Astrocyte of the cerebellum (primary cell): ENCODE results near the gene CBLB.

ENCODE experiments used
- DNase-seq: peaks from one replicate; pipeline ENCODE4 v3.0.0-alpha.2; 2011; ENCODE audit warnings: low read depth
- H3K4me3 ChIP-seq: 2 replicates; pipeline ENCODE4 v1.5.1; 2011; ENCODE audit warnings: mild to moderate bottlenecking, low read depth, low read length, moderate library complexity
- CTCF ChIP-seq: IDR thresholded peaks from 2 replicates; pipeline ENCODE4 v1.5.1; 2012; ENCODE audit warnings: low read length, low read depth, moderate library complexity, mild to moderate bottlenecking; ENCODE audit errors: missing control alignments
- in situ Hi-C: cut with HindIII; loops from 2 replicates; pipeline ENCODE4 v1.10.0; 2017; ENCODE audit warnings: low sequenced_read_pairs

Gene CBLB

DNA sequence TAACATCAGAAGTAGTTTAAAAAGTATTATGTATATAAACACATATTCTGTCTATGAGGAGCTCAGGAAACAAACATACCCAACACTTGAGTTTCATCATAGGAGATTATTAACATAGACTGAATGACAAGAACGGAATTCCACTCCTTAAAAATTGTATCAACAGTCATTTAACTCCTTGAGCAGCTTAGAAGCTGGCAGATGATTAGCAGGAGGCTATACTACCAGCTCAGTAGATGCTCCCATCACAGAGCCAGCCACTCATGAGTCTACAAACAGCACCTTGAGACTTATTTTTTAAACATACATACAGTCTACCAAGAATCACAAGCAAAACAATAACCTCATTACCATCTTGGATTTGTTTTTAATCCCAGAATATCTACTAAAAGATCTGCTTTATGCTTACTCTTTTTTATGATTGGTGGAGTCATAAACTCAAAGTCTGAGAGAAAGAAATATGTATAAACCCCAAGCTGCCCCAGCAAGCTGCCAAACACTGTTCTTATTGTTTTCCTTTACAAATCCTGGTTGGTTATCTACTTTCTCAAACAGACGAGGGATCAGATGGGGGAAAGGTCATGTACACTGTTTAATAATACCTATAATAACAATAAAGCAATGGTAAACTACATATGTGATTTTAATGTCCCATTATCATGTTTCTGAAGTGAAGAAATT is 59.5 kb downstream of the CBLB start:
- H3K4me3 ChIP-seq: no peak overlapping the region
- no peak for DNase-seq
- in situ Hi-C loops: no loop called here
- no peak for TF ChIP-seq CTCF

DNA sequence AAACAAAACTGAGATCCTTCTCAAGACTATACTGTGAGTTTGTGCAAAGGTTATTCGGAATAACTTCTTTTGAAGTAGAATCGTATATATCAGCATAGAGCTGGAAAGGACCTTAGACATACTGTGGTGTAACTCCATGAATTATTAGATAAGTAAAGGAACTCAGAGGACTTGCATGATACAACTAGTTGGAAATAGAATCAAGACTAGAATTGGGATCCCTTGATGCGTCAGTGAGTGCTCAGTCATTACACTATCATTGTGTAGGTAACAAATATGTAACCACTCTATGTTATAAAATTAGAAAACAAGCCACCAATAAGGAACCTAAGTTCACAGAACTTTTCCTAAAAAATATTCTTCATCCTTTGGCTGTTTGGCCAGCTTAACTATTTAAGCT is 61.1 kb downstream of the CBLB start:
- in situ Hi-C loops: no loop called here
- no peak for DNase-seq
- TF ChIP-seq CTCF: no peak
- no peak overlapping the region for H3K4me3 ChIP-seq

GRCh38 chr3:105807146-105807545 is 61.7 kb downstream of the CBLB start:
- DNase-seq: no peak
- in situ Hi-C loops: no loop called here
- TF ChIP-seq CTCF: no peak
- no peak overlapping the region for H3K4me3 ChIP-seq

DNA sequence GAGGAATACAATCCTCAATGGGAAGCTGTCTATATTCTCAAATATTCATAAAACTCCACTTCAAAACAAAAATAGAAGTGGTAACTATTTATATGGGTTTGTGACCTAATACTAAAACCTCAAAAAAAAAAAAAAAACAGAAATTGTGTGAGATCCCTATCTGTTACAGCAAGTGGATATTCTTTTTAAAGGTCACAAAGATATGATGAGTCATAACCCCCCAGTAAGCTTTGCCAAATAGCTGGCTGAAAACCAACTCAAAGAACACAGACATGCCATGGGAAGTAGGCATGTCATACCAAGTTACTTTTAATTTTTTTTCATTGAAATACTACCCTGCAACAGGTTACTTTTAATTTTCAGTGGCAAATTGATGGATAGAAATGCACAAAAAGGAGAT is 62.5 kb downstream of the CBLB start:
- in situ Hi-C loops: no loop called here
- no peak for TF ChIP-seq CTCF
- DNase-seq: no peak
- no peak overlapping the region for H3K4me3 ChIP-seq

DNA sequence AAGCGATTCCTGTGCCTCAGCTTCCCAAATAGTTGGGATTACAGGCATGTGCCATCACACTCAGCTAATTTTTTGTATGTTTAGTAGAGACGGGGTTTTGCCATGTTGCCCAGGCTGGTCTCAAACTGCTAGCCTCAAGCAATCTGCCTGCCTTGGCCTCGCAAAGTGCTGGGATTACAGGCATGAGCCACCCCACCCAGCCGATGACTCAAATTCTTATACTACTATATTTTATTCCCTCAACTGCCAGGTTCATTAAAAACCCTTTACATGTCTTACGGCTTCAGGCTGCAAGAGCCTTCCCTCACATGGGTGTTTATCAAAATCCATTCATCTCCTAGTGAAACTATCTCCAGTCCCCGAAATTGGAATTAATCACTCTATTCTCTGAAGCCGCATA is 63.4 kb downstream of the CBLB start:
- no peak for TF ChIP-seq CTCF
- DNase-seq: no peak
- in situ Hi-C loops: no loop called here
- no peak overlapping the region for H3K4me3 ChIP-seq

DNA sequence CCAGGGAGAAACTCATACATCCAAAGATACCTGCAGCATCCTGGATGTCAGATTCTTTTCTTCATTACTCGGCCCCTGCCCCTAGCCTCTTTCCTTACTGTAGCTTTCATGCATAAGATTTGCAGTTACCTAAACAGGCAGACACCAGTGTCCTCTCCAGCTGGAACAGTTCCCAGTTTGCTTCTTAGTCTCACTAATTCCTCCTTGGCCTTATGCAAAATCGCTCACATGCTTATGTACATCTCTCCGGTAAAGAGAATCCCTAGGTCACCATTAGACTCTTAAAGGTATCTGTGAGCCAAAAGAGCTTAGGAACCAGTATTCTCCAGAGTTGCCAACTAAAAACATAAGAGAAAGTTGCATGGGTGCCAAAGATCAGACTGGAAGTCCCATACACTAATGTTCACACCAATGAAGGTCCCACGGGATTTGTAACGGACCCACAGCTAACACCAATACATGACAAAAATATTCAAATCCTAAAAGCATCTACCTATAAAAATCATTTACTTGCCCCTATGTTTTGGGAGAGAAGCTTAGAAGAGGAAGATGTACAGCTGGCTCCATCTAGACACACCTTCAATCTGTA is 66.6 kb downstream of the CBLB start:
- TF ChIP-seq CTCF: no peak
- no peak overlapping the region for H3K4me3 ChIP-seq
- in situ Hi-C loops: no loop called here
- no peak for DNase-seq
